ENCODE measurements around the gene EMP2. TPM values are rescaled to one million over a fixed set of nuclear protein-coding genes. Genes with fewer than 3 reads are reported as not detected.
A peak's percentile ranks its signal among the peaks of the same experiment; 100 is the strongest.

EMP2 gene
- total RNA-seq, 2 donors from 2014 or later, result not detected

- Mint-ChIP-seq H3K27ac (no peak overlapping the region), H3K4me1 (no peaks in the 10 kb centered on the region), H3K36me3 (ENCODE audit: low read depth) (peaks cover 2% of the 10 kb centered on the region), H3K4me3 (peak overlapping the region; percentile 59), H3K27me3 (peaks cover 75% of the 10 kb centered on the region)
- H3K9me3 ChIP-seq (ENCODE audit: control insufficient read depth, low read length, poor library complexity, severe bottlenecking), result no peaks in the 10 kb centered on the region
- ATAC-seq (no peak), DNase-seq (no peak)
These were observed 467 bp upstream of the EMP2 start for GRCh38 chr16:10580883-10581247.

DNA sequence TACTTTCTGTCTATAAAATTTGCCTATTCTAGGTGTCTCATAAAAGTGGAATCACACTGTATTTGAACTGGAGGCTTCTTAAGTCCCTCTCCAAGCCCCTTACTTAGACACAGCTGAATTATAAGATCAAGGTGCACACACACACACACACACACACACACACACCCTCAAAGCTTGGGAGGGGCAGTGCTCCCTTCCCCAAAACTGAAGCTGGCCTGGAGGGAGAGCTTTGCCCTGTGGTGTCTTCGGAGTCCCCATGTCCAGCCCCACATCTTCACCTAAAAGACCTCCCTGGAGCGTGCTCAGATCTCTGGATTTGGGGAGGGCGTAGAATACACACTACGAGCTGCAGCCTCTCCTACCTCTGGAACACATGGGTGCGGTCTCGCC is 828 bp downstream of the EMP2 start:
- DNase-seq (no peak), ATAC-seq (no peak)
- Mint-ChIP-seq H3K27me3 (peaks cover 65% of the 10 kb centered on the region), H3K4me1 (no peaks in the 10 kb centered on the region), H3K27ac (no peak overlapping the region), H3K36me3 (ENCODE audit: low read depth) (peaks cover 2% of the 10 kb centered on the region), H3K4me3 (peak overlapping the region; percentile 25)
- H3K9me3 ChIP-seq (ENCODE audit: control insufficient read depth, low read length, poor library complexity, severe bottlenecking), result no peaks in the 10 kb centered on the region

- peaks cover 2% of the 10 kb centered on the region for H3K36me3 Mint-ChIP-seq (ENCODE audit: low read depth)
- DNase-seq (no peak), ATAC-seq (no peak)
- H3K27me3 Mint-ChIP-seq, result peaks cover 56% of the 10 kb centered on the region
- H3K4me1 Mint-ChIP-seq, result no peaks in the 10 kb centered on the region
- no peak overlapping the region for H3K27ac Mint-ChIP-seq
- no peak overlapping the region for H3K4me3 Mint-ChIP-seq
- H3K9me3 ChIP-seq (ENCODE audit: control insufficient read depth, low read length, poor library complexity, severe bottlenecking), result no peaks in the 10 kb centered on the region
These were observed 1.7 kb downstream of the EMP2 start for GRCh38 chr16:10578474-10579316.

DNA sequence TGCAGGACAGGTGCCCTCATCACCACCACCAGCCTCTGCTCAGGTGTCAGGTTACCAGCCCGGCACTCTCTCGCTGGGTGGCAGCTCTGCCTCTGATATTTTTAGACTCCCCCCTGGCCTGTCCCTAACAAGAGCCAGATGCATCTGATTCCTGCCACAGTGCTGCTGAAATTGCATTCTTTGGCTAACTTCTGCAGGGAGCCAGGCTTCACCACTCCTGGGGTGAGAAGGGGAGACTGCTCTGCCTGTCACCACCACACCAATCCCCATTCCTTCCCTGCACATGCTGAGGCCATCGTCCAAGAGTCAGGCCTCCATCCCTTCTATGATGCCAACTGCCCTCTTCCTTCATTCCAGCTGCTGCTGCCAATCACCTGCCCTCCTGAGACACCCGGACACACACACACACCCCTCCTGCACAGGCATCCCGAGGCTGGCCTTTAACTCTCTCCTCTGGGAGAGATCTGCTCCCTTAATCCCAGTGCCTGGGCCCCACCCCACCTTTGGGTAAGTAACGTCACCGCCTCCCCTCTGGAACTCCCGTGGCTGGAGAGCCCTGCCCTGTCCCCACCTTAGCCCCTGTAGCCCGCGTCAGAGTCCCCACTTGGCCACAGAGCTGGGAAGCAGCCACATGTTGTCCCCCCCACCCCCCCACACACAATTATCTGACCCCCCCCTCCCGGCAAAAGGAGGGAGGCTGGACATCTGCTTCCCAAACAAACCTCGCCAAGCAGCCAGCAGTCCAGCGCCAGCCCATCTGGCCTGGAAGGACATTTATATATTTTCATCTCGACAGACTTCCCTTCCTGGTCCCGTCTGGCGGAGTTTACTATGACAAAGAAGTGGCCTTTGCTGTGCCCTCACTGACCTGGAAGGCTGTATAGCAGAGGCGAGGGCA is 2.8 kb downstream of the EMP2 start:
- H3K4me3 Mint-ChIP-seq, result no peak overlapping the region

DNA sequence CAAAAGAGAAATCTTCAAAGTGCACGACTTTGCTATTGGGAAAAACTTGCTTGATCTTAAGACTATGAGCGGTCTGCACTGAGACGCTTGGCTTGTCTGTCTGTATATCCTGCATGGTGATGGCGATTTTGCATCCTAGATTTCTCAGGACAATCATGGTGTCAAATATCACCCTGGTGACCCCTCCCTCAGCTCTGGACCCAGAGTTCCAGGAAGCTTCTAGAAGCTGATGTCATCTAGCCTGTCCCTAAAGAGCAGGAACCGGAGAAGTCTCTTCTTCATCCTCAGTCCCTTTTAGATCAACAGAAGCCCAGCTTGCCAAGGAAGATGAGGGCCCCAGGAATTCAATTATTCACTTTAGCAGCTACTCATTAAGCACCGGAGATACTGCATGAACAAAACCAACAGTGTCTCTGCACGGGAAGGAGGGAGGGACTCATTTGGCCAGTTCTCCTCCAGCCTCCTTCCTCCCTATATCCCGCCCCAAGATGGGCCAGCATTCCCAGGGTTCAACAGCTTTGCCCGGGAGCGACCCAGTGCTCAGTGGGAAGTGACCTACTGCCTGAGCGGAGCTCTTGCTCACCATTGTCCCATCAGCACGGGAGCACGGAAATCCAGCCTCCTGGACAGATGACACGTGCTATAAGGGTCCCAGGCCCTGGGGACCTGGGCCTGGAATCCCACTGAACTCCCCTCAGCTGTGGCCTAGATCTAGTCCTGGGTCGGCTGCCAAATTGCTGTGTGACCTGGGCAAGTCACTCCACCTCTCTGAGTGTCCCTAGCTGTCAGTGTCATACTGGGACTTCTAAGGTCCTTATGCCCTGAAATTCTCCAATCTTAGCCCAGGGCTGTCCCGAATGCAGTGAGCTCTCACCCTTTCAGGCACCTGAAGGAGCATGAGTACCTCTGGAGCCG is 3.8 kb downstream of the EMP2 start:
- peaks cover 37% of the 10 kb centered on the region for H3K27me3 Mint-ChIP-seq
- no peak overlapping the region for H3K27ac Mint-ChIP-seq
- DNase-seq (no peak), ATAC-seq (no peak)
- no peak overlapping the region for H3K4me3 Mint-ChIP-seq
- no peaks in the 10 kb centered on the region for H3K9me3 ChIP-seq (ENCODE audit: control insufficient read depth, low read length, poor library complexity, severe bottlenecking)
- peaks cover 2% of the 10 kb centered on the region for H3K36me3 Mint-ChIP-seq (ENCODE audit: low read depth)
- H3K4me1 Mint-ChIP-seq, result no peaks in the 10 kb centered on the region

More for the DNA sequence above, 2.8 kb downstream of the EMP2 start:
- H3K36me3 Mint-ChIP-seq (ENCODE audit: low read depth), result peaks cover 2% of the 10 kb centered on the region
- H3K9me3 ChIP-seq (ENCODE audit: control insufficient read depth, low read length, poor library complexity, severe bottlenecking), result no peaks in the 10 kb centered on the region
- H3K4me1 Mint-ChIP-seq, result no peaks in the 10 kb centered on the region
- peaks cover 45% of the 10 kb centered on the region for H3K27me3 Mint-ChIP-seq
- DNase-seq (no peak), ATAC-seq (no peak)
- no peak overlapping the region for H3K27ac Mint-ChIP-seq

GRCh38 chr16:10575506-10576130 is 4.8 kb downstream of the EMP2 start:
- no peaks in the 10 kb centered on the region for H3K4me1 Mint-ChIP-seq
- no peak overlapping the region for H3K27ac Mint-ChIP-seq
- peaks cover 33% of the 10 kb centered on the region for H3K27me3 Mint-ChIP-seq
- no peaks in the 10 kb centered on the region for H3K36me3 Mint-ChIP-seq (ENCODE audit: low read depth)
- no peak for DNase-seq
- no peak for ATAC-seq
- no peak overlapping the region for H3K4me3 Mint-ChIP-seq
- no peaks in the 10 kb centered on the region for H3K9me3 ChIP-seq (ENCODE audit: control insufficient read depth, low read length, poor library complexity, severe bottlenecking)

- Mint-ChIP-seq H3K27ac (no peak overlapping the region), H3K4me3 (no peak overlapping the region), H3K27me3 (peaks cover 14% of the 10 kb centered on the region), H3K36me3 (ENCODE audit: low read depth) (no peaks in the 10 kb centered on the region), H3K4me1 (no peaks in the 10 kb centered on the region)
- no peak for ATAC-seq
- no peaks in the 10 kb centered on the region for H3K9me3 ChIP-seq (ENCODE audit: control insufficient read depth, low read length, poor library complexity, severe bottlenecking)
- no peak for DNase-seq
These were observed 7.8 kb downstream of the EMP2 start for GRCh38 chr16:10572611-10573010.

- no peaks in the 10 kb centered on the region for H3K36me3 Mint-ChIP-seq (ENCODE audit: low read depth)
- no peaks in the 10 kb centered on the region for H3K9me3 ChIP-seq (ENCODE audit: control insufficient read depth, low read length, poor library complexity, severe bottlenecking)
- ATAC-seq (no peak), DNase-seq (no peak)
- H3K4me1 Mint-ChIP-seq, result no peaks in the 10 kb centered on the region
- H3K4me3 Mint-ChIP-seq, result no peak overlapping the region
- no peak overlapping the region for H3K27ac Mint-ChIP-seq
- peaks cover 21% of the 10 kb centered on the region for H3K27me3 Mint-ChIP-seq
These were observed 9.0 kb downstream of the EMP2 start for GRCh38 chr16:10571354-10571753.

DNA sequence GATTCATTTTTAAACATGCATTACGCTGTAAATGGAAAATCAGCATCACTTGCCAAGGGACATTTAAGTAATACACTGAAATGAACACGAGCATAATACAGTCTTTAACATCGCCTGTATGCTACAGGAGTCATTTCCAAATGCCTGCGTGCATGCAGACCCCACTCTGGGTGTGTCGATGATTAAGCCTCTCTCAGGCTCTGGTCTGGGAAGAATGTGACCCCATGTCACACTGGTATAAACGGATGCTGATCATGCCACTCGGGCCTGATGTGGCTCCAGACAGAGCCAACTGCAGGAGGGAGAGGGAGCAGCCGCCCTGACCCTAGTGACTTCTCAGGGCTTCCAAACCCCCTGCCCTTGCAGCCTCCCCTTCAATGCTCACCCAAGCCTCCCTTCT is 10.8 kb downstream of the EMP2 start:
- ATAC-seq (no peak), DNase-seq (no peak)
- Mint-ChIP-seq H3K27ac (no peak overlapping the region), H3K4me3 (no peak overlapping the region), H3K4me1 (no peaks in the 10 kb centered on the region), H3K27me3 (peaks cover 33% of the 10 kb centered on the region), H3K36me3 (ENCODE audit: low read depth) (no peaks in the 10 kb centered on the region)
- no peaks in the 10 kb centered on the region for H3K9me3 ChIP-seq (ENCODE audit: control insufficient read depth, low read length, poor library complexity, severe bottlenecking)

GRCh38 chr16:10566613-10567012 is 13.8 kb downstream of the EMP2 start:
- ATAC-seq, result no peak
- no peak overlapping the region for H3K4me3 Mint-ChIP-seq
- H3K27ac Mint-ChIP-seq, result no peak overlapping the region
- H3K36me3 Mint-ChIP-seq (ENCODE audit: low read depth), result no peaks in the 10 kb centered on the region
- peaks cover 41% of the 10 kb centered on the region for H3K27me3 Mint-ChIP-seq
- no peaks in the 10 kb centered on the region for H3K4me1 Mint-ChIP-seq
- DNase-seq, result no peak
- H3K9me3 ChIP-seq (ENCODE audit: control insufficient read depth, low read length, poor library complexity, severe bottlenecking), result no peaks in the 10 kb centered on the region

DNA sequence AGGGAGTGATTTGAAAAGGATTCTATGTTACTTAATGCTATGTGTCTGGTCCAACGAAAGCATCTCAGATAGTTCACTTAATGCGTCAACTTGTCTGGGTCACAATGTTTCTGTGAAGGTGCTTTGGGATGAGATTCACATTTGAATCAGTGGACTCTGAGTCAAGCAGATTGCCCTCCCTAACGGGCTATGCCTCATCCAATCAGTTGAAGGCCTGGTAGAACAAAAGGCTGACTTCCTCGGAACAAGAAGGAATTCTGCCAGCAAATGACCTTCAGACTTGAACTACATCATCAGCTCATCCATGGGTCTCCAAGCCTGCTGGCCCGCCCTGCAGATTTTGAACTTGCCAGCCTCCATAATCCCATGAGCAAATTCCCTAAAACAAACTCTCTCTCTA is 15.2 kb downstream of the EMP2 start:
- DNase-seq (no peak), ATAC-seq (no peak)
- H3K9me3 ChIP-seq (ENCODE audit: control insufficient read depth, low read length, poor library complexity, severe bottlenecking), result no peaks in the 10 kb centered on the region
- no peaks in the 10 kb centered on the region for H3K4me1 Mint-ChIP-seq
- no peak overlapping the region for H3K4me3 Mint-ChIP-seq
- H3K27ac Mint-ChIP-seq, result no peak overlapping the region
- H3K36me3 Mint-ChIP-seq (ENCODE audit: low read depth), result no peaks in the 10 kb centered on the region
- H3K27me3 Mint-ChIP-seq, result peaks cover 43% of the 10 kb centered on the region

DNA sequence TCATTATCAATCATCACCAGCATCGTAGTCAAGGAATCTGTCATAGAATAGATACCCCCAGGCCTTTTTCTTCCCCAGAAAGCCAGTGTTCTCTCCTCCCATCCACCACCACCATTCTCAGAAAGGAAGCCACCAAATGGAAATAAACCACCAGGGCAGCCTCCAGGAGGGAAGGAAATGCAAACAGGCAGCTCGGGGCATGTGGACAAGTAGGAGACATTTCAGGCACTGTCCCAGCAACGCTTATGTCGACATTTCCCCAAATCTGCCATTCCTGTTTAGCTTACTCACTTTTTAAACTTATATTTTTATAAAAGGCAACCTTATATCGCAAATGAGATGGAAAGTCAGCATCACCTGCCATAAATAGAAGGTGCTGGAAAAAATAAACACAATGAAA is 15.8 kb downstream of the EMP2 start:
- H3K4me1 Mint-ChIP-seq, result no peaks in the 10 kb centered on the region
- H3K4me3 Mint-ChIP-seq, result no peak overlapping the region
- H3K9me3 ChIP-seq (ENCODE audit: control insufficient read depth, low read length, poor library complexity, severe bottlenecking), result no peaks in the 10 kb centered on the region
- no peaks in the 10 kb centered on the region for H3K36me3 Mint-ChIP-seq (ENCODE audit: low read depth)
- peaks cover 44% of the 10 kb centered on the region for H3K27me3 Mint-ChIP-seq
- ATAC-seq (no peak), DNase-seq (no peak)
- no peak overlapping the region for H3K27ac Mint-ChIP-seq

All from T-helper 17 cell (primary cell).